Thoracic aorta (tissue), 2 donors: ENCODE results near the gene CTSE. TPM values are rescaled to one million over a fixed set of nuclear protein-coding genes. Genes with fewer than 3 reads are reported as not detected.

Experiments used
- ATAC-seq: fragments of 150-250 bp; one replicate; pipeline ENCODE4 v1.8.0; 2017; ENCODE audit warnings: low read depth; ENCODE audit not compliant: insufficient number of reproducible peaks, low FRiP score
- DNase-seq: peaks from one replicate; pipeline ENCODE4 v3.0.0-alpha.2; 2020; ENCODE audit warnings: low spot score
- H3K27ac ChIP-seq, 2 donors: fragments of 200-600 bp; sonication (generic); 1 replicate in 1 of 2; 2 replicates in 1 of 2; pipeline ENCODE4 v1.5.1; 2016; ENCODE audit warnings: mild to moderate bottlenecking in 2 of 2, moderate library complexity in 2 of 2
- H3K27me3 ChIP-seq: fragments of 200-600 bp; sonication (generic); replicated peaks from 2 replicates; pipeline ENCODE4 v1.6.0; 2016; ENCODE audit warnings: mild to moderate bottlenecking; ENCODE audit not compliant: insufficient read depth
- H3K36me3 ChIP-seq: fragments of 200-600 bp; sonication (generic); one replicate; pipeline ENCODE4 v1.5.1; 2016
- H3K4me1 ChIP-seq, 2 donors: fragments of 200-600 bp; sonication (generic); 1 replicate in 1 of 2; 2 replicates in 1 of 2; pipeline versions ENCODE4 v1.5.1 to v1.6.0; 2016; ENCODE audit warnings: low read depth in 2 of 2, mild to moderate bottlenecking in 1 of 2; ENCODE audit not compliant: control insufficient read depth in 1 of 2
- H3K4me3 ChIP-seq: fragments of 200-600 bp; sonication (generic); 2 replicates; pipeline ENCODE4 v1.5.1; 2016; ENCODE audit warnings: mild to moderate bottlenecking
- H3K9me3 ChIP-seq: fragments of 200-600 bp; sonication (generic); 2 replicates; pipeline ENCODE4 v1.5.1; 2016
- CTCF ChIP-seq: fragments of 200-600 bp; sonication (generic); IDR thresholded peaks from one replicate; pipeline ENCODE4 v1.5.1; 2019; ENCODE audit warnings: antibody characterized with exemption
- total RNA-seq, 2 donors: library from RNA; depleted of rRNA; stranded (reverse); fragments of >200 nt; gene quantifications; one replicate each; pipeline versions ENCODE4 v1.1.0 to v1.2.3, GENCODE V29; 2016

The CTSE gene
- total RNA-seq, 2 donors from 2014 or later, result 22.2 TPM; not detected in 1

- H3K27ac ChIP-seq, result no peak overlapping the region
- no peak for TF ChIP-seq CTCF
- DNase-seq (no peak), ATAC-seq (no peak)
- H3K4me3 ChIP-seq, result no peak overlapping the region
- H3K4me1 ChIP-seq, result peaks cover 0 to 7% of the 10 kb centered on the region in 2 donors
- H3K36me3 ChIP-seq, result no peaks in the 10 kb centered on the region
- no peaks in the 10 kb centered on the region for H3K27me3 ChIP-seq
- H3K9me3 ChIP-seq, result no peaks in the 10 kb centered on the region
Observed at GRCh38 chr1:205972491-205973168, 51.1 kb downstream of the CTSE start.

- H3K27me3 ChIP-seq, result no peaks in the 10 kb centered on the region
- ATAC-seq, result no peak
Observed at GRCh38 chr1:205972081-205972480, 51.6 kb downstream of the CTSE start.

GRCh38 chr1:205971082-205971481 is 52.6 kb downstream of the CTSE start:
- H3K4me1 ChIP-seq, result no peaks in the 10 kb centered on the region
- no peak for TF ChIP-seq CTCF
- no peaks in the 10 kb centered on the region for H3K36me3 ChIP-seq
- ATAC-seq, result no peak
- no peak for DNase-seq
- H3K4me3 ChIP-seq, result no peak overlapping the region
- no peak overlapping the region for H3K27ac ChIP-seq
- H3K27me3 ChIP-seq, result no peaks in the 10 kb centered on the region
- H3K9me3 ChIP-seq, result no peaks in the 10 kb centered on the region

More at GRCh38 chr1:205972081-205972480, 51.6 kb downstream of the CTSE start:
- Histone ChIP-seq H3K36me3 (no peaks in the 10 kb centered on the region), H3K4me3 (no peak overlapping the region), H3K9me3 (no peaks in the 10 kb centered on the region), H3K27ac (no peak overlapping the region), H3K4me1 (peaks cover 0 to 5% of the 10 kb centered on the region in 2 donors)
- no peak for TF ChIP-seq CTCF
- DNase-seq, result no peak

GRCh38 chr1:205970486-205970885 is 53.2 kb downstream of the CTSE start:
- H3K4me3 ChIP-seq, result no peak overlapping the region
- DNase-seq, result no peak

DNA sequence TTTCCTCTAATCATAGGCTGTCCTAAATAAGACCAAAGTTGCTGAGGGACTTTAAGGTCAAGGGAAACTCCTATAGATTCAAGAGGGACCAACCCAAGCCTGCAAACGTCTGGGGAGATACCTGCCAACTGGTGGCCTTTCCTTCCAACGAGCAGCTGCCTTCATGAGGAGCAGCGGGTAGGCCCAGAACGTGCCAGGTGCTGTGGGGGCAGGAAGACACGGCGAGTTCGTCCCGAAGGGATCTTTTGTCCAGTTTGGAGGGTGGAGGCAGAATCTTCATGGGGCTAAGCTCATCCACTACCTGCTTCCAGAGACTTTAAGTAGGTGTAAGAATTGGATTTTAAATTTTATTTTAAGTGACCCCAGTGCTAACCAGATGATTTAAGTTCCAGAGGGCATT is 54.5 kb downstream of the CTSE start:
- H3K4me3 ChIP-seq, result no peak overlapping the region
- no peak for DNase-seq

More at GRCh38 chr1:205970486-205970885, 53.2 kb downstream of the CTSE start:
- Histone ChIP-seq H3K27me3 (no peaks in the 10 kb centered on the region), H3K36me3 (no peaks in the 10 kb centered on the region), H3K9me3 (no peaks in the 10 kb centered on the region), H3K4me1 (no peaks in the 10 kb centered on the region), H3K27ac (no peak overlapping the region)
- no peak for ATAC-seq
- TF ChIP-seq CTCF, result no peak

More for the DNA sequence above, 54.5 kb downstream of the CTSE start:
- Histone ChIP-seq H3K36me3 (no peaks in the 10 kb centered on the region), H3K9me3 (no peaks in the 10 kb centered on the region), H3K4me1 (no peaks in the 10 kb centered on the region), H3K27ac (no peak overlapping the region), H3K27me3 (no peaks in the 10 kb centered on the region)
- TF ChIP-seq CTCF, result no peak
- no peak for ATAC-seq
